ENCODE measurements around the gene CASP6. TPM values are rescaled to one million over a fixed set of nuclear protein-coding genes. Genes with fewer than 3 reads are reported as not detected.

The CASP6 gene
- total and polyA plus RNA-seq, 2 donors (not counting 1 experiment from before 2014, with no cell fraction given): 7.7 to 11.6 TPM

DNA sequence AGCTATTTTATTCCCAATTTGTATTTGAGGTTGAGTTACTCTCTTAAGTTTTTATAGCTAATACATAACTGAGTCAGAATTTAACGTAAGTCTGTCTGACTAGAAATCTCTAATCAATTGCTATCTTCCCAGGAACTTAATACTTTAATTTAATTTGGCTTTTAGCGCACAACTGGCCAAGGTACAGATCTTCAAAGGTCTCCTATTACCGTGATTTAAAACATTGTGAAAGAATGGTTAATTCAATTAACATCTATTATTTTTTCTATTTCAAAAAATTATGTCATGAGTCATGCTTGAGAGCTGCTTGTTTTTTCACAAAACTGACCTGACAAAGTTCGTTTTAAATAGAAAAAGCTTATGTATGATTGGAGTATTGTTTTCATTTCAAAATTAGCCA, 48.6 kb upstream of the CASP6 start:
- no CpG with 5 or more reads among the region's 4 CpGs for WGBS (ENCODE audit: insufficient coverage)

DNA sequence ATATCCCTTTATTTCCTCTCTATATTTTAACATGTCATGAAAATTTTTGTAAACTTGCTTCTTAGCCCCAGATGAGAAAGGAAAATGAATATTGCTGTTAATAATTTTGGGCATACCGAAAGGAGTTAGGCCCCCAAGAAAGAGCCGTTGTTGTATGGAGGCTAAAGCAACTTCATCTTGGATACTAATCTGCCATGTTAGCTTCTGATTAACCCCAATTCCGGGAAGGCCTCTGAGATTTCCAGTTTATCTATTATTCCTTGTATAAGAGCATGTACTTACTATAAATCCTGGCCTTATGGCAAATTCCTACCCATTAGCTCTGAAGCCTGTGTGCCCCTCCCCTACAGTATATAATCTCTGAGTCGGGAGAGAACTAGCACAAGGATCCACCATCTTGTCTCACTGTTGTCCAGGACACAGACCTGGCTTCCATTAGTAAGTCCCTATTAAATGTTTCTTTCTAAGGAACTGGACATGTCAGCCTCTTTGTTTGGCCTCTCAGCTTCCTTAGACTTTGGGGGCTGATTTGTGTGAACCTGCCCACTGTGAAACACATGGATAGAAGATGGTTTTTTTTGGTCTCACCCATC, 47.5 kb upstream of the CASP6 start:
- Histone ChIP-seq H3K9ac (ENCODE audit: low read length) (no peak overlapping the region), H2AFZ (ENCODE audit: insufficient read depth, low read depth, low read length, poor library complexity, severe bottlenecking) (no peak overlapping the region), H3K27ac (ENCODE audit: low read length in 2 of 2) (no peak overlapping the region), H3K4me3 (ENCODE audit: control extremely low read depth in 1 of 5, extremely low read depth in 1 of 5, insufficient read depth in 1 of 5, low read depth in 2 of 5, low read length in 4 of 5) (no peak overlapping the region), H3K4me1 (ENCODE audit: control insufficient read depth in 2 of 2, insufficient read depth in 2 of 2, low read length in 2 of 2) (no peaks in the 10 kb centered on the region), H3K9me3 (ENCODE audit: control extremely low read depth in 1 of 3, control insufficient read depth in 2 of 3, insufficient read depth in 1 of 3, low read length in 2 of 3) (no peaks in the 10 kb centered on the region), H3K27me3 (replicated peaks in 1 of 4; ENCODE audit: control extremely low read depth in 1 of 4, control insufficient read depth in 3 of 4, insufficient read depth in 4 of 4, low read length in 3 of 4) (peaks cover 0 to 4% (median 0%) of the 10 kb centered on the region in 4 experiments), H3K79me2 (ENCODE audit: control insufficient read depth, insufficient read depth, low read length) (no peaks in the 10 kb centered on the region), H3K4me2 (replicated peaks; ENCODE audit: low read depth, low read length, poor library complexity, severe bottlenecking) (no peak overlapping the region), H3K36me3 (replicated peaks in 1 of 2; ENCODE audit: control extremely low read depth in 1 of 2, control insufficient read depth in 1 of 2, extremely low read depth in 1 of 2, insufficient read depth in 2 of 2, low read length in 1 of 2) (no peaks in the 10 kb centered on the region), H4K20me1 (ENCODE audit: control insufficient read depth, insufficient read depth, low read length, poor library complexity, severe bottlenecking) (no peaks in the 10 kb centered on the region)
- WGBS (ENCODE audit: insufficient coverage): 80% methylated on average over 1 of the region's 4 CpGs
- no peaks in the 10 kb centered on the region for H3K4me1 Mint-ChIP-seq
- H3K9me3 Mint-ChIP-seq (ENCODE audit: insufficient read depth): no peaks in the 10 kb centered on the region
- no peak overlapping the region for H3K27ac Mint-ChIP-seq
- DNase-seq: no peak
- intact Hi-C loops (cut with micrococcal nuclease): no loop called here
- H3K4me3 Mint-ChIP-seq: no peak overlapping the region
- peaks cover 26% of the 10 kb centered on the region for H3K27me3 Mint-ChIP-seq
- no peak for TF ChIP-seq EZH2 (IDR thresholded peaks at IDR 0.05; ENCODE audit: borderline replicate concordance, insufficient read depth, low read depth, low read length, poor library complexity, severe bottlenecking)
- TF ChIP-seq, protein P1, sequence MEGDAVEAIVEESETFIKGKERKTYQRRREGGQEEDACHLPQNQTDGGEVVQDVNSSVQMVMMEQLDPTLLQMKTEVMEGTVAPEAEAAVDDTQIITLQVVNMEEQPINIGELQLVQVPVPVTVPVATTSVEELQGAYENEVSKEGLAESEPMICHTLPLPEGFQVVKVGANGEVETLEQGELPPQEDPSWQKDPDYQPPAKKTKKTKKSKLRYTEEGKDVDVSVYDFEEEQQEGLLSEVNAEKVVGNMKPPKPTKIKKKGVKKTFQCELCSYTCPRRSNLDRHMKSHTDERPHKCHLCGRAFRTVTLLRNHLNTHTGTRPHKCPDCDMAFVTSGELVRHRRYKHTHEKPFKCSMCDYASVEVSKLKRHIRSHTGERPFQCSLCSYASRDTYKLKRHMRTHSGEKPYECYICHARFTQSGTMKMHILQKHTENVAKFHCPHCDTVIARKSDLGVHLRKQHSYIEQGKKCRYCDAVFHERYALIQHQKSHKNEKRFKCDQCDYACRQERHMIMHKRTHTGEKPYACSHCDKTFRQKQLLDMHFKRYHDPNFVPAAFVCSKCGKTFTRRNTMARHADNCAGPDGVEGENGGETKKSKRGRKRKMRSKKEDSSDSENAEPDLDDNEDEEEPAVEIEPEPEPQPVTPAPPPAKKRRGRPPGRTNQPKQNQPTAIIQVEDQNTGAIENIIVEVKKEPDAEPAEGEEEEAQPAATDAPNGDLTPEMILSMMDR (IDR thresholded peaks at IDR 0.05): no peak
- no peak for ATAC-seq (ENCODE audit: low read depth)
- CTCF ChIA-PET: no interaction called here
- POLR2A ChIA-PET: no interaction called here

More for the DNA sequence above, 48.6 kb upstream of the CASP6 start:
- Histone ChIP-seq H3K36me3 (replicated peaks in 1 of 2; ENCODE audit: control extremely low read depth in 1 of 2, control insufficient read depth in 1 of 2, extremely low read depth in 1 of 2, insufficient read depth in 2 of 2, low read length in 1 of 2) (no peaks in the 10 kb centered on the region), H3K4me3 (ENCODE audit: control extremely low read depth in 1 of 5, extremely low read depth in 1 of 5, insufficient read depth in 1 of 5, low read depth in 2 of 5, low read length in 4 of 5) (no peak overlapping the region), H3K9me3 (ENCODE audit: control extremely low read depth in 1 of 3, control insufficient read depth in 2 of 3, insufficient read depth in 1 of 3, low read length in 2 of 3) (peaks cover 0 to 1% (median 0%) of the 10 kb centered on the region in 3 donors), H3K79me2 (ENCODE audit: control insufficient read depth, insufficient read depth, low read length) (no peaks in the 10 kb centered on the region), H3K4me1 (ENCODE audit: control insufficient read depth in 2 of 2, insufficient read depth in 2 of 2, low read length in 2 of 2) (no peaks in the 10 kb centered on the region), H3K27ac (ENCODE audit: low read length in 2 of 2) (no peak overlapping the region), H3K9ac (ENCODE audit: low read length) (no peak overlapping the region), H4K20me1 (ENCODE audit: control insufficient read depth, insufficient read depth, low read length, poor library complexity, severe bottlenecking) (no peaks in the 10 kb centered on the region), H3K27me3 (replicated peaks in 1 of 4; ENCODE audit: control extremely low read depth in 1 of 4, control insufficient read depth in 3 of 4, insufficient read depth in 4 of 4, low read length in 3 of 4) (no peaks in the 10 kb centered on the region), H2AFZ (ENCODE audit: insufficient read depth, low read depth, low read length, poor library complexity, severe bottlenecking) (no peak overlapping the region), H3K4me2 (replicated peaks; ENCODE audit: low read depth, low read length, poor library complexity, severe bottlenecking) (no peak overlapping the region)
- DNase-seq (no peak), ATAC-seq (ENCODE audit: low read depth) (no peak)
- Mint-ChIP-seq H3K4me3 (no peak overlapping the region), H3K27ac (no peak overlapping the region), H3K27me3 (peaks cover 22% of the 10 kb centered on the region), H3K4me1 (no peaks in the 10 kb centered on the region), H3K9me3 (ENCODE audit: insufficient read depth) (no peaks in the 10 kb centered on the region)
- POLR2A ChIA-PET: no interaction called here
- CTCF ChIA-PET: no interaction called here
- intact Hi-C loops (cut with micrococcal nuclease): no loop called here
- TF ChIP-seq EZH2 (IDR thresholded peaks at IDR 0.05; ENCODE audit: borderline replicate concordance, insufficient read depth, low read depth, low read length, poor library complexity, severe bottlenecking): no peak
- TF ChIP-seq, protein P1 (IDR thresholded peaks at IDR 0.05): no peak
